SK-N-SH treated with all-trans-retinoic acid at 6 μM for 48 hours (cell line): ENCODE results near the gene ZCCHC17.

Source experiments
- ARNTL ChIP-seq: fragments of 450-650 bp; formaldehyde crosslinking; IDR thresholded peaks from 2 replicates; pipeline ENCODE4 v1.5.0; 2020; ENCODE audit warnings: low read depth, mild to moderate bottlenecking, moderate library complexity, borderline replicate concordance
- BACH2 ChIP-seq: fragments of 250-450 bp; sonication (Bioruptor Pico); IDR thresholded peaks from 2 replicates; pipeline ENCODE4 v1.9.0; 2021; ENCODE audit warnings: mild to moderate bottlenecking, borderline replicate concordance
- CSDC2 ChIP-seq: fragments of 250-450 bp; sonication (Bioruptor Pico); IDR thresholded peaks from 2 replicates; pipeline ENCODE4 v1.5.0; 2020; ENCODE audit warnings: mild to moderate bottlenecking, moderate library complexity
- POU6F1 ChIP-seq: fragments of 250-450 bp; sonication (Bioruptor Pico); IDR thresholded peaks from 2 replicates; pipeline ENCODE4 v1.8.0; 2021; ENCODE audit warnings: low read depth, mild to moderate bottlenecking, moderate library complexity, borderline replicate concordance
- PPARA ChIP-seq: fragments of 250-450 bp; sonication (Bioruptor Pico); IDR thresholded peaks from 2 replicates; pipeline ENCODE4 v1.5.0; 2020; ENCODE audit warnings: mild to moderate bottlenecking, borderline replicate concordance
- RARB ChIP-seq: fragments of 250-450 bp; sonication (Bioruptor Pico); IDR thresholded peaks from 2 replicates; pipeline ENCODE4 v1.8.0; 2021; ENCODE audit warnings: mild to moderate bottlenecking, moderate library complexity
- TSHZ2 ChIP-seq: fragments of 250-450 bp; sonication (Bioruptor Pico); IDR thresholded peaks from 2 replicates; pipeline ENCODE4 v1.5.0; 2020; ENCODE audit warnings: mild to moderate bottlenecking, moderate library complexity
- ZFP30 ChIP-seq: fragments of 450-650 bp; formaldehyde crosslinking; IDR thresholded peaks from 2 replicates; pipeline ENCODE4 v1.5.0; 2022; ENCODE audit warnings: mild to moderate bottlenecking, moderate library complexity
- TF ChIP-seq, protein P1 (sequence below): fragments of 250-450 bp; sonication (Bioruptor Pico); IDR thresholded peaks from 2 replicates; pipeline ENCODE4 v1.5.1; 2020; ENCODE audit warnings: low read depth, mild to moderate bottlenecking, moderate library complexity
- TF ChIP-seq, protein P2 (sequence below): fragments of 250-450 bp; sonication (Bioruptor Pico); IDR thresholded peaks from 2 replicates; pipeline ENCODE4 v1.8.0; 2020; ENCODE audit warnings: mild to moderate bottlenecking, moderate library complexity, borderline replicate concordance

DNA sequence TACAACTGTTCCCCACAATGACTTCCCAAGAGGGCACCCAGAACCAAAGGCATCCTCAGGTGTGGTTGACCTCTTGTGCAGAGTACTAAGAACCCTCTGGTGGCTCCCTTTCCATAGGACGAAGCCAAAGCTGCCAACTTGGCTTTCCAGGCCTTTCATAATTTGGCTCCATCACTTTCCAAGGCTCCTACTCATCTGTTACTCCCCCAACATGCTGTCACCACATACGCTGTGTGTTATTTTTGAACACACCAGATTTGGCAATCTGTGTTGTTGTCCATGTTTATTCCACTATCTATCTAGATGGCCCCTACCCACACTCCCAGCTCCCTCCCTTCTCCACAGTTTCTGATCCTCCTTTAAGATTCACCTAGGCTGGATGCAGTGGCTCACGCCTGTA lies 47.0 kb upstream of the ZCCHC17 start:
- TF ChIP-seq, protein P1, sequence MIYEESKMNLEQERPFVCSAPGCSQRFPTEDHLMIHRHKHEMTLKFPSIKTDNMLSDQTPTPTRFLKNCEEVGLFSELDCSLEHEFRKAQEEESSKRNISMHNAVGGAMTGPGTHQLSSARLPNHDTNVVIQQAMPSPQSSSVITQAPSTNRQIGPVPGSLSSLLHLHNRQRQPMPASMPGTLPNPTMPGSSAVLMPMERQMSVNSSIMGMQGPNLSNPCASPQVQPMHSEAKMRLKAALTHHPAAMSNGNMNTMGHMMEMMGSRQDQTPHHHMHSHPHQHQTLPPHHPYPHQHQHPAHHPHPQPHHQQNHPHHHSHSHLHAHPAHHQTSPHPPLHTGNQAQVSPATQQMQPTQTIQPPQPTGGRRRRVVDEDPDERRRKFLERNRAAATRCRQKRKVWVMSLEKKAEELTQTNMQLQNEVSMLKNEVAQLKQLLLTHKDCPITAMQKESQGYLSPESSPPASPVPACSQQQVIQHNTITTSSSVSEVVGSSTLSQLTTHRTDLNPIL = no peak
- TF ChIP-seq CSDC2 (CRISPR knock-in tag) (no peak), BACH2 (no peak), RARB (CRISPR knock-in tag) (no peak), TSHZ2 (no peak), ARNTL (CRISPR knock-in tag) (no peak), PPARA (CRISPR knock-in tag) (no peak), POU6F1 (CRISPR knock-in tag) (no peak), ZFP30 (CRISPR knock-in tag) (no peak)
- TF ChIP-seq, protein P2, sequence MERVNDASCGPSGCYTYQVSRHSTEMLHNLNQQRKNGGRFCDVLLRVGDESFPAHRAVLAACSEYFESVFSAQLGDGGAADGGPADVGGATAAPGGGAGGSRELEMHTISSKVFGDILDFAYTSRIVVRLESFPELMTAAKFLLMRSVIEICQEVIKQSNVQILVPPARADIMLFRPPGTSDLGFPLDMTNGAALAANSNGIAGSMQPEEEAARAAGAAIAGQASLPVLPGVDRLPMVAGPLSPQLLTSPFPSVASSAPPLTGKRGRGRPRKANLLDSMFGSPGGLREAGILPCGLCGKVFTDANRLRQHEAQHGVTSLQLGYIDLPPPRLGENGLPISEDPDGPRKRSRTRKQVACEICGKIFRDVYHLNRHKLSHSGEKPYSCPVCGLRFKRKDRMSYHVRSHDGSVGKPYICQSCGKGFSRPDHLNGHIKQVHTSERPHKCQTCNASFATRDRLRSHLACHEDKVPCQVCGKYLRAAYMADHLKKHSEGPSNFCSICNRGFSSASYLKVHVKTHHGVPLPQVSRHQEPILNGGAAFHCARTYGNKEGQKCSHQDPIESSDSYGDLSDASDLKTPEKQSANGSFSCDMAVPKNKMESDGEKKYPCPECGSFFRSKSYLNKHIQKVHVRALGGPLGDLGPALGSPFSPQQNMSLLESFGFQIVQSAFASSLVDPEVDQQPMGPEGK (CRISPR knock-in tag) = no peak
